HEK293 (cell line): Measurements from ENCODE around the gene BRI3.

Experiments used
- AEBP2 ChIP-seq: fragments of 450-650 bp; formaldehyde crosslinking; IDR thresholded peaks from 2 replicates; pipeline ENCODE4 v1.5.1; 2016; ENCODE audit warnings: missing biosample characterization, missing genetic modification characterization, borderline replicate concordance
- ATF2 ChIP-seq: fragments of 450-650 bp; formaldehyde crosslinking; IDR thresholded peaks from 2 replicates; pipeline ENCODE4 v1.5.1; 2016; ENCODE audit warnings: missing biosample characterization, missing genetic modification characterization, low read depth
- KLF1 ChIP-seq: fragments of 450-650 bp; formaldehyde crosslinking; IDR thresholded peaks from 2 replicates; pipeline ENCODE4 v1.5.1; 2016; ENCODE audit warnings: missing biosample characterization, missing genetic modification characterization
- PRDM4 ChIP-seq: fragments of 450-650 bp; formaldehyde crosslinking; IDR thresholded peaks from 2 replicates; pipeline ENCODE4 v1.5.1; 2017; ENCODE audit warnings: missing biosample characterization, missing genetic modification characterization
- ZBTB44 ChIP-seq: fragments of 450-650 bp; IDR thresholded peaks from 2 replicates; pipeline ENCODE4 v1.5.1; 2018; ENCODE audit warnings: missing biosample characterization, mild to moderate bottlenecking, missing genetic modification characterization
- ZNF133 ChIP-seq: fragments of 450-650 bp; formaldehyde crosslinking; IDR thresholded peaks from 2 replicates; pipeline ENCODE4 v1.5.1; 2016; ENCODE audit warnings: missing biosample characterization, missing genetic modification characterization
- ZNF138 ChIP-seq: fragments of 450-650 bp; formaldehyde crosslinking; IDR thresholded peaks from 2 replicates; pipeline ENCODE4 v1.5.1; 2016; ENCODE audit warnings: missing biosample characterization, missing genetic modification characterization, borderline replicate concordance
- ZNF280C ChIP-seq: fragments of 450-650 bp; formaldehyde crosslinking; IDR thresholded peaks from 2 replicates; pipeline ENCODE4 v1.5.1; 2016; ENCODE audit warnings: missing biosample characterization, missing genetic modification characterization
- ZNF391 ChIP-seq: fragments of 450-650 bp; formaldehyde crosslinking; IDR thresholded peaks from 2 replicates; pipeline ENCODE4 v1.5.1; 2016; ENCODE audit warnings: low read depth, missing biosample characterization, missing genetic modification characterization, borderline replicate concordance
- ZNF398 ChIP-seq: fragments of 450-650 bp; formaldehyde crosslinking; IDR thresholded peaks from 2 replicates; pipeline ENCODE4 v1.5.1; 2017; ENCODE audit warnings: missing biosample characterization, missing genetic modification characterization
- ZNF514 ChIP-seq: fragments of 450-650 bp; formaldehyde crosslinking; IDR thresholded peaks from 2 replicates; pipeline ENCODE4 v1.5.1; 2016; ENCODE audit warnings: missing biosample characterization, missing genetic modification characterization
- ZNF518A ChIP-seq: fragments of 450-650 bp; formaldehyde crosslinking; conservative IDR thresholded peaks from 2 replicates; pipeline ENCODE4 v1.5.1; 2016; ENCODE audit warnings: low read depth, missing biosample characterization, missing genetic modification characterization
- ZNF580 ChIP-seq: fragments of 450-650 bp; formaldehyde crosslinking; IDR thresholded peaks from 2 replicates; pipeline ENCODE4 v1.5.1; 2016; ENCODE audit warnings: missing biosample characterization, missing genetic modification characterization
- ZNF596 ChIP-seq: fragments of 450-650 bp; IDR thresholded peaks from 2 replicates; pipeline ENCODE4 v1.5.0; 2018; ENCODE audit warnings: missing biosample characterization, mild to moderate bottlenecking, missing genetic modification characterization, moderate library complexity
- ZNF621 ChIP-seq: fragments of 450-650 bp; formaldehyde crosslinking; IDR thresholded peaks from 2 replicates; pipeline ENCODE4 v1.5.1; 2017; ENCODE audit warnings: missing biosample characterization, missing genetic modification characterization
- ZNF664 ChIP-seq: fragments of 450-650 bp; formaldehyde crosslinking; IDR thresholded peaks from 2 replicates; pipeline ENCODE4 v1.5.1; 2016; ENCODE audit warnings: missing biosample characterization, missing genetic modification characterization
- ZNF768 ChIP-seq: fragments of 450-650 bp; formaldehyde crosslinking; IDR thresholded peaks from 2 replicates; pipeline ENCODE4 v1.5.1; 2018; ENCODE audit warnings: missing biosample characterization, mild to moderate bottlenecking, missing genetic modification characterization

BRI3 gene

GRCh38 chr7:98284335-98285036 is 3.0 kb downstream of the BRI3 start (continued):
- TF ChIP-seq ZNF518A (no peak), ATF2 (tag by site-specific recombination) (no peak), ZNF664 (tag by site-specific recombination) (no peak), ZNF391 (no peak), ZNF768 (tag by site-specific recombination) (no peak), ZNF621 (no peak), ZNF133 (tag by site-specific recombination) (no peak), KLF1 (tag by site-specific recombination) (peak; percentile 51), ZNF280C (no peak), ZBTB44 (no peak), ZNF580 (tag by site-specific recombination) (no peak), PRDM4 (no peak), ZNF138 (tag by site-specific recombination) (no peak), ZNF398 (tag by site-specific recombination) (no peak), AEBP2 (no peak), ZNF596 (tag by site-specific recombination) (no peak), ZNF514 (tag by site-specific recombination) (no peak)
